ENCODE measurements around the gene EEF1AKMT4.

DNA sequence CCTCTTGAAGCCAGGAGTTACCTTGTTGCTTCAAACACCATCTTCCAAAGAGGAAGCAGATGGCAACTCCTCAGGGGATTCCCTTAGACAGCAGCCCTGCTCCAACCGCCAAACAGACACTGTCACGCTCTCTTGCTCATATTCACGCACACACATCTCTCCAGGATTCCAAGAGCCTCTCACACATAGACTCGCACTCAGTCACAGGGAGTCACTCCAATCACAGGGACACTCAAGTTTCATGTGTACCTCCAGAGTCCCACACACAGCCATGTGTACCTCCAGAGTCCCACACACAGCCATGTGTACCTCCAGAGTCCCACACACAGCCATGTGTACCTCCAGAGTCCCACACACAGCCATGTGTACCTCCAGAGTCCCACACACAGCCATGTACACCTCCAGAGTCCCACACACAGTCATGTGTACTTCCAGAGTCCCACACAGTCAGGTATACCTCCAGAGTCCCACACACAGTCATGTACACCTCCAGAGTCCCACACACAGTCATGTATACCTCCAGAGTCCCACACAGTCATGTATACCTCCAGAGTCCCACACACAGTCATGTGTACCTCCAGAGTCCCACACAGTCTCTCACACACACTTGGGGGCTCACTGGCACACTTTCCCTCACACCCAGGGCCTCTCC is 14.0 kb upstream of the EEF1AKMT4 start:
- no peak for TF ChIP-seq POLR2A (IDR thresholded peaks at IDR 0.05; ENCODE audit: low read depth)
- TF ChIP-seq, protein P1, sequence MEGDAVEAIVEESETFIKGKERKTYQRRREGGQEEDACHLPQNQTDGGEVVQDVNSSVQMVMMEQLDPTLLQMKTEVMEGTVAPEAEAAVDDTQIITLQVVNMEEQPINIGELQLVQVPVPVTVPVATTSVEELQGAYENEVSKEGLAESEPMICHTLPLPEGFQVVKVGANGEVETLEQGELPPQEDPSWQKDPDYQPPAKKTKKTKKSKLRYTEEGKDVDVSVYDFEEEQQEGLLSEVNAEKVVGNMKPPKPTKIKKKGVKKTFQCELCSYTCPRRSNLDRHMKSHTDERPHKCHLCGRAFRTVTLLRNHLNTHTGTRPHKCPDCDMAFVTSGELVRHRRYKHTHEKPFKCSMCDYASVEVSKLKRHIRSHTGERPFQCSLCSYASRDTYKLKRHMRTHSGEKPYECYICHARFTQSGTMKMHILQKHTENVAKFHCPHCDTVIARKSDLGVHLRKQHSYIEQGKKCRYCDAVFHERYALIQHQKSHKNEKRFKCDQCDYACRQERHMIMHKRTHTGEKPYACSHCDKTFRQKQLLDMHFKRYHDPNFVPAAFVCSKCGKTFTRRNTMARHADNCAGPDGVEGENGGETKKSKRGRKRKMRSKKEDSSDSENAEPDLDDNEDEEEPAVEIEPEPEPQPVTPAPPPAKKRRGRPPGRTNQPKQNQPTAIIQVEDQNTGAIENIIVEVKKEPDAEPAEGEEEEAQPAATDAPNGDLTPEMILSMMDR (IDR thresholded peaks at IDR 0.05), result no peak
